Fibroblast of villous mesenchyme (primary cell): ENCODE data around the gene TAB3. TPM values are rescaled to one million over a fixed set of nuclear protein-coding genes. Genes with fewer than 3 reads are reported as not detected.
A peak's percentile ranks its signal among the peaks of the same experiment; 100 is the strongest.

Experiments
- DNase-seq: peaks from one replicate; pipeline ENCODE4 v3.0.0-alpha.2; 2010; ENCODE audit warnings: low read depth
- H3K4me3 ChIP-seq: 2 replicates; pipeline ENCODE4 v1.5.1; 2011; ENCODE audit warnings: low read depth, mild to moderate bottlenecking, low read length
- total RNA-seq: library from RNA; depleted of rRNA; stranded (reverse); fragments of >200 nt; gene quantifications from 2 replicates; pipeline ENCODE4 v1.2.3, GENCODE V29; 2012
- TF ChIP-seq, protein P1 (sequence below): IDR thresholded peaks from 2 replicates; pipeline ENCODE4 v1.5.1; 2012; ENCODE audit warnings: low read depth, mild to moderate bottlenecking, low read length; ENCODE audit not compliant: insufficient read depth

The TAB3 gene
- total RNA-seq, 1 donor: 16.8 TPM

DNA sequence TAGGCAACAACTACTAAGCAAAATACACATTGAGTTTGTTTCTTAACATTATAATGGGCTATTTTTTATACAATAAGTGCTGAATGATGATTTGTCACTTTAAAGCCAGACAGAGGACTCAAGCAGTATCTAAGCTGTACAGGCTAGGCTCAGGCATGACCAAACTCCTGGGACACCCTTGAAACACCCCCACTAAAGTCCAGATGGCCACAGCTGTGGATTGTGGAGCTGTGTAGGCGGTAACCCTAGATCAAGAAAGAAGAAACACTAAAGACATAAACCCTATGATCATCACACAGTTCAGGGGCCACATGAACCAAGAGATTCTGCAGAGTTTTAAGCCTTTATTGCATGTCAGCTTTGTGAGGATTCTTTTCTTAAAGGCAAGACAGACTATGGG lies 25.1 kb downstream of the TAB3 start:
- TF ChIP-seq, protein P1, sequence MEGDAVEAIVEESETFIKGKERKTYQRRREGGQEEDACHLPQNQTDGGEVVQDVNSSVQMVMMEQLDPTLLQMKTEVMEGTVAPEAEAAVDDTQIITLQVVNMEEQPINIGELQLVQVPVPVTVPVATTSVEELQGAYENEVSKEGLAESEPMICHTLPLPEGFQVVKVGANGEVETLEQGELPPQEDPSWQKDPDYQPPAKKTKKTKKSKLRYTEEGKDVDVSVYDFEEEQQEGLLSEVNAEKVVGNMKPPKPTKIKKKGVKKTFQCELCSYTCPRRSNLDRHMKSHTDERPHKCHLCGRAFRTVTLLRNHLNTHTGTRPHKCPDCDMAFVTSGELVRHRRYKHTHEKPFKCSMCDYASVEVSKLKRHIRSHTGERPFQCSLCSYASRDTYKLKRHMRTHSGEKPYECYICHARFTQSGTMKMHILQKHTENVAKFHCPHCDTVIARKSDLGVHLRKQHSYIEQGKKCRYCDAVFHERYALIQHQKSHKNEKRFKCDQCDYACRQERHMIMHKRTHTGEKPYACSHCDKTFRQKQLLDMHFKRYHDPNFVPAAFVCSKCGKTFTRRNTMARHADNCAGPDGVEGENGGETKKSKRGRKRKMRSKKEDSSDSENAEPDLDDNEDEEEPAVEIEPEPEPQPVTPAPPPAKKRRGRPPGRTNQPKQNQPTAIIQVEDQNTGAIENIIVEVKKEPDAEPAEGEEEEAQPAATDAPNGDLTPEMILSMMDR: no peak
- H3K4me3 ChIP-seq: no peak overlapping the region
- DNase-seq: peak; percentile 22

DNA sequence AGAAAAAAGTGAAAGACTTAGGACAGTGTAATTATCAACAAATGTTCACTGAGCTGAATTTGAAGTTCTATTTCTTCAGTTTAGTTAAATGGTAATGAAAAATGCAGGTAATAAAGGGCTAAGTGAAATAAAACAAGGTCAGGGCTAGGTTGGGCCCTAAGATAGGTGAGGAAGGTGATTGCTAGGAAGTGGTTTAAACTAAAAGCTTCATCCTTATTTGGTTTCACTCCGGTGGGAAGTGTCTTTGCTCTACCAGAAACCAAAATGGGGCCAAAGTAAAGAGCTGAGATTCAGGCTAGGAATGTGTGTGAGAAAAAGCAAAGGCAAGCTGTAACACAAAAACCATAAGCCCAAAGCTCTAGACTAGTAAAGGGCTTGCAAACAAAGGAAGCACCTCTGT lies 31.0 kb downstream of the TAB3 start:
- no peak for DNase-seq
- H3K4me3 ChIP-seq: no peak overlapping the region
- TF ChIP-seq, protein P1: no peak

DNA sequence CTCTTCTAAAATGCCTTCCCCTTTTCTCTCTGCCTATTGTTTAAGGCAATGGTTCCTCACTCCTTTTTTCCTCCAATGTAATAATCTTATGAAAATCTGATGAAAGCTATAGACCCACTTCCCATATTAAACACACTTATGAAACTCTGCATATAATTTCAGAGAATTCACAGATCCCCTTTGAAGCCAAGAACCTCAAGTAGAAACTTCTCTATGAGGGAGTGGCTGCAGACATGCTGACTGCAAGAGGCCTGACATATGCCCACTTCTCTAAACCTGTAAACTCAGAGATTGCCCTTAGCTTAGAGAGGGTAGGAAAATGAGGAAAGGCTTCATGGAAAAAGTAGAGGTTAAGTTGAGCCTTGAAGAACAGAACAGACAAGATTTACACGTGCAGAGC lies 37.6 kb downstream of the TAB3 start:
- no peak overlapping the region for H3K4me3 ChIP-seq

DNA sequence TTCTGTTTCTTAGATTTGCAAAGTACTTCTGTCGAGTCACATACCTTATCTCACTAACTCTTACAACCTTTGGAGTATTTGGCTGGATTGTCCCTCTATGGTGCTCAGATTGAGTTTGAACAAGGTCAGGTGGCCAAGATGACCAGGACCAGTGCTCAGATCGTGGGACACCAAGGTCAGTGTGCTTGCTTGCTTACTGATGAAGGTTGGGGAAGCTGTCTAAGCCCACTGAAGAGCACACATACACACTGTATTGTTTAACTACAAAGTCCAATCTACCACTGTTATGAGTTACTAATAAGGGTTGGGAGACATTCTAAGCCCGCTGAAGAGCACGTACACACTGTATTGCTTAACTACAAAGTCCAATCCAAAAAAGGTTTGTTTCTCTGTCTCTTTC lies 53.7 kb downstream of the TAB3 start:
- TF ChIP-seq, protein P1: no peak
- DNase-seq: no peak

More for the DNA sequence above, 37.6 kb downstream of the TAB3 start:
- no peak for DNase-seq
- TF ChIP-seq, protein P1: no peak

DNA sequence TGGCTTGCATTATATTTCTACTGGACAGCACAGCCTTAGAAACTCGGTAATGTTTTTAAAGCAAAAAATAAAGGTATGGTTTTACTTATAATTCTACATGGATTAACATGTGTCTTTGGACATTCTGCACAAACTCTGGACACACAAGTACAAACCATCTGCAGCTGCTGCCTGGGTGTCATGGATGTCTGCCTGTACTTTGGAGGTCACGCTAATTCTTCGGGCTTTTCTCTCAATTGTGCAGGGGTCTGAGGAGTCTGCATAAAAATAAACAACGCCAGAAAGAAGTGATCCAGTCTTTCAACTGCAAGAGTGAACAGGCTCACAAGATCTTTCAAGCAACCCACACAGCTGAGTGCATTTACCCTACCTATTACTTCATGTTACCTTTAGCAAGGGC lies 55.2 kb downstream of the TAB3 start:
- TF ChIP-seq, protein P1: no peak
- no peak overlapping the region for H3K4me3 ChIP-seq
- no peak for DNase-seq

More for the DNA sequence above, 53.7 kb downstream of the TAB3 start:
- no peak overlapping the region for H3K4me3 ChIP-seq

DNA sequence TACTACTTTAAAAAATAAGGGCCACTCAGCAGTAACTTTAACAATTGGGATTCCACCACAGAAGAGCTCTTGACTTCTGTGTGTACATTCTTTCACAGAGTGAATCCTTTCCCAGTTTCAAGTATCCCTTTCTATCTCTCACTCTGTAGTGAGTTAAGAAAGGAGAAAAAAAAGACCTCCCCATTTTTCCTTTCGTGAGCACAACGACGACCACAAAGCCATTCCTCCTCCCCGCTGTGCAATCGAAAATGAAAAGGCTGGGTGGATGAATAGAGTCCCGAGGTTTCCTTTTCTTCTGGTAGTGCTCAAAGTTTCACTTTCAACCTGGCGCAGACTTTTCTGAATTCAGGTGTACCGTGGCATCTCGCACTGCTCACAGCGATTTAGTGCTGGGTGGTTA lies 58.0 kb downstream of the TAB3 start:
- H3K4me3 ChIP-seq: no peak overlapping the region
- DNase-seq: no peak
- TF ChIP-seq, protein P1: no peak

DNA sequence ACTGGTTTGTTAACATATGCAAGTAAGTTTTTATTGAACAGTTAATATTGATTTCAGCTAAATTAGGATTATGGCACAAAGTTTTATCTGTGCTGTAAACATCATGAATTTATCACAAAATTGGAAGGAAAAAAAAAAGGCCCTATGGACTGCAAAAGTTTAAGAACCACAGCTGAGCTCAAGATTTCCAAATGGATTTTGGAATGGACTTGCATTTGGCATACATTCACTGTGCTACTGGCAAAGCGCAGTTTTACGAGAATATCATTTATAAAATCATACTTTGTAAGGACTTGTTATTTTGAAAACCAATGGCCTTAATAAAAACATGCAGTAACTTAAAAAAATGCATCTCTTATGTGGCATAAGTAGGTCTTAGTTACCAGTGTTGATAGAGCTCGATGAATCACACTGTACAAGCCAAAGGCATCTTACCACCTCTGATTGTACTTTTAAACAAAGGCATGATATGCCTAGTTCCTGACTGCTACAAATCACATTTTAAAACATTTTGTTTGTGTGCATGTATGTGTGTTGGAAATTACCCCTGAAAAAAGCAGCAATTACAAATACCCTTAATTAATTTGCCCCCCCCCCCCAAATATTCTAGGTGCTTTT lies 58.6 kb downstream of the TAB3 start:
- DNase-seq: no peak
- TF ChIP-seq, protein P1: no peak
- no peak overlapping the region for H3K4me3 ChIP-seq
